Measurements from ENCODE around the gene NPDC1. TPM values are rescaled to one million over a fixed set of nuclear protein-coding genes. Genes with fewer than 3 reads are reported as not detected.
A peak's percentile ranks its signal among the peaks of the same experiment; 100 is the strongest.

The NPDC1 gene
- total RNA-seq, 1 donor from 2014 or later = 68.0 TPM

- no peak for DNase-seq (ENCODE audit: extremely low spot score, unreplicated experiment)
- no peaks in the 10 kb centered on the region for H3K36me3 Mint-ChIP-seq
- no peaks in the 10 kb centered on the region for H3K4me1 Mint-ChIP-seq (ENCODE audit: unreplicated experiment)
- H3K27me3 Mint-ChIP-seq = no peaks in the 10 kb centered on the region
- no peaks in the 10 kb centered on the region for H3K9me3 Mint-ChIP-seq
- no peak overlapping the region for H3K27ac Mint-ChIP-seq
- H3K4me3 Mint-ChIP-seq = peak overlapping the region; percentile 80
- no peak for TF ChIP-seq CTCF (conservative IDR thresholded peaks at IDR 0.05)
These were observed 17.5 kb downstream of the NPDC1 start for GRCh38 chr9:137028263-137029057.

DNA sequence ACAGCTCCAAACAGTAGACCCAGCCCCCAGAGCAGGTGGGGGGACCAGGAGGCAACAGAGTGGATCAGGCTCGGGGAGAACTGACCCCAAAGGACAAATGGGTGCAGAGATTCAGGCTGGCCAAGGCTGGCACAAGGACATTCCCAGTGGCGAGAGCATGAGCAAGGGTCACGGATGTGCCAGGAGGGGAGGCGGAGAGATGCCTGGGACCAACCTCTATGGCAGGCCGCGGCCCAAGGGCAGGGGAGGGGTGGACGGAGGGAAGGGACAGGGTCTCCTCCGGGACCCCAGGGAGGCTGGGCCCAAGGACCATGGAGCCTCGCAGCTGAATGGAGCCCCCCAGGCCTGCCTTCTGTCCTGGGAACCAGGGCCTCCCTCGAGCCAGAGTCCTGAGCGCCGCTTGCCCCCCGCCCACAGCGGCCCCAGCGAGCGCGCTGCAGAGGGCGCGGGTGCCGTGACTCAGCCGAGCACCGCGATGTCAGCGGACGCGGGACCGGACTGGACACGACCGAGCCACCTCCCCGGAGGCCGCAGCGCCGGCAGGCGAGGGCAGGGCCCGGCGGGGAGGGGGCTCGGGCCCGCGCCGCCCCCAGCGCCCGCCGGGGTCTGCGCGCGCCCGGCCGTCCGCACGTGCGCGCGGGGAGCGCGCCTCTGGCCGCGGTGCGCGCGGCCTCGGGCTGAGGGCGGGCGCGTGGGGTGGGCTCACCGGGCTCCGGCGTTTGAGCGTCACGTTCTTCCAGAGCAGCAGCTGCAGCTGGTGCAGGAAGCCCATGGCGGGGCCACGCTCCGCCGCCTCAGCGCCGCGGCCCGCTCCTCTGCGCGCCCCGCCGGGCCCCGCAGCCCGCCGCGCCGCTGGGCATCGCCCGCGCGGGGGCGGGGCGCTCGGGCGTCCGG lies 18.4 kb downstream of the NPDC1 start, which contains the start of gene ABCA2:
Gene ABCA2, minus strand, starts transcription at position 869 of the 894 bp plus-strand sequence. Its CDS starts 97 bp downstream, at position 772.
- TF ChIP-seq CTCF (conservative IDR thresholded peaks at IDR 0.05) = no peak
- no peaks in the 10 kb centered on the region for H3K27me3 Mint-ChIP-seq
- no peak within 1 kb of the TSS for H3K27ac Mint-ChIP-seq
- no peaks in the 10 kb centered on the region for H3K36me3 Mint-ChIP-seq
- H3K9me3 Mint-ChIP-seq = no peaks in the 10 kb centered on the region
- DNase-seq (ENCODE audit: extremely low spot score, unreplicated experiment) = no peak
- H3K4me3 Mint-ChIP-seq = peak within 1 kb of the TSS; percentile 88
- H3K4me1 Mint-ChIP-seq (ENCODE audit: unreplicated experiment) = no peaks in the 10 kb centered on the region

- no peaks in the 10 kb centered on the region for H3K9me3 Mint-ChIP-seq
- no peak for TF ChIP-seq CTCF (conservative IDR thresholded peaks at IDR 0.05)
- no peaks in the 10 kb centered on the region for H3K27me3 Mint-ChIP-seq
- H3K27ac Mint-ChIP-seq = no peak overlapping the region
- no peak for DNase-seq (ENCODE audit: extremely low spot score, unreplicated experiment)
- H3K4me3 Mint-ChIP-seq = peak overlapping the region; percentile 88
- H3K4me1 Mint-ChIP-seq (ENCODE audit: unreplicated experiment) = no peaks in the 10 kb centered on the region
- H3K36me3 Mint-ChIP-seq = no peaks in the 10 kb centered on the region
These were observed 19.1 kb downstream of the NPDC1 start for GRCh38 chr9:137026828-137027227.

DNA sequence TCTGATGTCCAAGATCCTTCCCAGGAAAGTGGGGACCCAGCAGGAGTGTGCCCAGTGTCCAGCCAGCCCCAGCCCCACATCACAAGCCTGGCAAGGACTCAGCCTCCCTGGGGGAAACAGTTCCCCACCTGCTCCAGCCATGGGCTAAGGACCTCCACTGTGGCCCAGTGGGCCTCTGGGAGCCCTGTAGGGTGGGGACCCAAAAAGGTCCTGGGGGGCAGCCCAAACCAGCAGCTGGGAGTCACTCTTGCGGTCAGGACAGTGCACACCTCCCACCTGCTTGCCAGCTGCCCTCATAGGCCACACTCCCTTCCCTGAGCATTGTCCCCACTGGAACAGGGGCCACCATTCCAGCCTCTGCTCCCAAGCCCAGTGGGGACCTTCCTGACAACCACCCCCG lies 19.6 kb downstream of the NPDC1 start:
- H3K4me3 Mint-ChIP-seq = peak overlapping the region; percentile 36
- no peak for DNase-seq (ENCODE audit: extremely low spot score, unreplicated experiment)
- no peaks in the 10 kb centered on the region for H3K27me3 Mint-ChIP-seq
- H3K4me1 Mint-ChIP-seq (ENCODE audit: unreplicated experiment) = no peaks in the 10 kb centered on the region
- no peaks in the 10 kb centered on the region for H3K36me3 Mint-ChIP-seq
- no peak overlapping the region for H3K27ac Mint-ChIP-seq
- no peak for TF ChIP-seq CTCF (conservative IDR thresholded peaks at IDR 0.05)
- H3K9me3 Mint-ChIP-seq = no peaks in the 10 kb centered on the region

GRCh38 chr9:137025517-137025966 lies 20.4 kb downstream of the NPDC1 start:
- no peak for DNase-seq (ENCODE audit: extremely low spot score, unreplicated experiment)
- peak; percentile 25 for TF ChIP-seq CTCF (conservative IDR thresholded peaks at IDR 0.05)
- Mint-ChIP-seq H3K4me3 (peak overlapping the region; percentile 11), H3K36me3 (no peaks in the 10 kb centered on the region), H3K27me3 (no peaks in the 10 kb centered on the region), H3K9me3 (no peaks in the 10 kb centered on the region), H3K4me1 (ENCODE audit: unreplicated experiment) (no peaks in the 10 kb centered on the region), H3K27ac (no peak overlapping the region)

Data from type B pancreatic cell (in vitro differentiated cells).